Suppressor macrophage treated with lipopolysaccharide for 1 hour (primary cell): Measurements from ENCODE around the gene ZNF585A.
A peak's percentile ranks its signal among the peaks of the same experiment; 100 is the strongest.
"Not testable (repeated sequence)": the region's sequence is repeated elsewhere in the genome, so short reads cannot be mapped to it uniquely, and the experiment has no call there.

ENCODE experiments used
- DNase-seq, 3 donors: peaks; one replicate each; pipeline ENCODE4 v3.0.0-alpha.2; 2020 to 2022

The ZNF585A gene

DNA sequence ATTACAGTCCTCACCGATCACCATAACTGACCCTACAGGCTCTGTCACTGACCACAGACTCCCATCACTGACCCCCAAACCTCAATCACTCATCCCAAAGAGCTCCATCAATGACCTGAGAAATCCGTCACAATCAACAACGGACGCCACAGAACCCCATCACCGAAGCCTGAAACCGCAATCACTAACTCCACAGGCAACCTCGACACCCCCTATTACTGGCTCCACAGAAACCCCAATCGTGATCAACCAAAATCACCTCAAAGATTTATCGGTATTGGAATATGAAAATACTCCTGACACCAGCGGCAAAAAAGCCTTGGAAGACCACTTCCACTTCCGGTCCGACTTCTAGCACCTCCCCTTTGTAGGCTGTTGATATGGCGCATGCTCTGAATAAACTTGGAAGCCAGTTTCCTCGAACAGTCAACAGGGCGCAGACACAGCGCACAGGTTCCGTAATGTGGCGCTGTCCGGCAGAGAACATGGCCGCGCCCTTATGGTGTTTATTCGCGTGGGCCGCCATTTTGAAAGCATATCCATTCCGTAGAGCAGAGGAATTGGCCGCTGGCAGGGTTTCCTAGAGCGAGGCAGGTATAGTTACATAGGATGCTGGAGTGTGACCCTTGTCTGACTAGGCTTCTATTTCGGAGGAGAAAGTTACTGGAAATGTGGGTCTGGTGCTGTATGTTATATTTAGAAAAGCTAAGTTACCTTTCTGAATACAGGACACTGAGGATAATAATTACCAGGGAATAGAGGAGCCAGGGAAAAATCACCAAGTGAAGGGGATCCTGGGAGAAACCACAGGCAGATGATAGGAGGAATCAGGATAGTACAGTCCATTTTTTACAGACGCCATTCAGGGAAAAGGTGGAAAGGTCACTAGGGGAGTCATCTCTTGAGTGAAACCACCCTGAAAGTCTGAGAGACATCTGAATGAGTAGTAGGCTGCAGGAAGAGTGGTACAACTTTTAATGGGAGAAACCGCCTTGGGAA is at the start of gene ZNF585A:
ZNF585A (minus strand) TSS at position 328 of the 999 bp plus-strand sequence. CDS start 2,785 bp downstream, outside the sequence.
- peak; percentile 94 to 98 (median 98) for DNase-seq

DNA sequence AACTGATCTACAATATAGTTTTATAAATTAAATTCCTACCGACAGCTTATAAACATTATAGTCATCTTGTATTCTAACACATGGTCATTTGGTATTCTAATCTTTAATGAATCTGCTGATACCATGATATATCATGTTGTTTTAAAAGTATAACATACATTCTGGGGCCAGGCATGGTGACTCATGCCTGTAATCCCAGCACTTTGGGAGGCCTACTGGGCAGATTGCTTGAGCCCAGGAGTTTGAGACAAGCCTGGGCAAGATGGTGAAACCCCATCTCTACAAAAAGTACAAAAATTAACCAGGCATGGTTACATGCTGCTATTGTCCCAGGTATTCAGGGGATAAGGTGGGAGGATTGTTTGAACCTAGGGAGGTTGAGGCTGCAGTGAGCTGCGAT is 48.6 kb upstream of the ZNF585A start:
- no peak for DNase-seq

DNA sequence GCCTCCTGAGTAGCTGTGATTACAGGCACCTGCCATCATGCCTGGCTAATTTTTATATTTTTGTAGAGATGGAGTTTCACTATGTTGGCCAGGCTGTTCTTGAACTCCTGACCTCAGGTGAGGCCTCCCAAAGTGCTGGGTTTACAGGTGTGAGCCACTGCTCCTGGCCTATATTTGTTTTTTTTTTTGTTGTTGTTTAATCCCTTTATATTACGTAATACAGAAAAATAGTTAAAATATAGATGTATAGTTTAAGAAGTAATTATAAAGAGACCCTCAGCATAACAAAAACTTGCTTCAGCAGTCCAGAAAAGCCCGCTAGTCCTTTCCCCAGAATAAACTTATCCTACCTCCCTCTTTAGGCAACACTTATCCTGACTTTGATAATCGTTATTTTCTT is 47.9 kb upstream of the ZNF585A start:
- DNase-seq, result no peak

DNA sequence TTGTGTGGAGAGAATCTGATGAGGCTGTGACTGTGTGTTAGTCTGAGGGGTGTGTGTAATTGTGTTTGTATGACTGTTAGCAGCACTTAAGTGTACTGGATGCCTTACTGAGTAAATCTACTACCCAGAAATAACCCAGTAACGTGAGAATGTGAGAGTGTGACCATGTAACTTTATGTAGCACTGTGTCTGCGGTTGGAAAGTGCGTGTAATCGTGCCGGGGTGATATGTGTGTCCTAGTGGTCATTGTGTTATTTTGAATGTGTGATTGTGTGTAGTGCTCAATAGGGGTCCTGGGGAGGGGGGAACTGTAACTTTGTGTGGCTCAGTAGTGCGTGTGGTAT is 46.1 kb upstream of the ZNF585A start:
- DNase-seq, result peak in 1 of 3 donors; percentile 1

DNA sequence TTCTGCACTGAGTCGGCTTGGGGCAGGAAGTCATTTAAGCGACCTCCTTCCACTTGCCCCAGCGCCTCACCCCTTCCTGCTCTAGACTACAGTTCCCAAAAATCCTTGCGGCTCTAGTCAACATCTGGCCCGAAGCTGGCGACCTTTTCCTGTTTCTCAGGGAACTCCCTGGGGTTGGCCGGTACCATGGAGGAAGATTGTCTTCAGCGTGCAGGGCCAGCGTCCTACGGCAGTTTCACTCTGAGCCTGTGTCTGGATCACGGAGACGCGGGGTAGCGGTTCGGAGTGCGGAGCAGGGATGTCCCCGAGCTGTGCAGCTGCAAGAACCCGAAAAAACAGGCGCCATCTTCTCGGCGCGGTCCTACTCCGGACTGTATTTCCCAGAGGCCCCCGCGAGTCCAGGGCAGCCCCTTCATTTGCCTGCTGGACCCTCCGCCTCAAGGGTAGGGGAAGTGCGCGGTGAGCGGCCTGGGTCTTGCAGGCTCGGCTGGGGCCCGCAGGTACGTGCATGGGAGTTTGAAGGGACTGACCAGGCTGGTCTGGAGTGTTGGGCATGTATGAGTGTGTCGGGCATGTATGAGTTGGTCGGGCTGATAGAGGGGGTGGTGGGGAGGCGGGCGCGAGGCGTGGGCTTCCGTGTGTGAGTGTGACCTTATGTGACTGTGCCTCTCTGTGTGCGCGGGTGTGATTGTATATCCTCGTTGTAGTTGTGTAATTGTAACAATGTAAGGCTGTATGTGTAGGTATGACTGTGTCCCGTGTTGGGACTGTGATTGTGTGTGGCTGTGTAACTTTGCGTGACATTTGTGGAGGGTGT is 45.5 kb upstream of the ZNF585A start, which contains the start of gene ZNF383:
ZNF383 (plus strand) TSS at position 440 of the 817 bp plus-strand sequence. CDS start 12,240 bp downstream, outside the sequence.
- peak; percentile 89 to 90 (median 89) for DNase-seq

DNA sequence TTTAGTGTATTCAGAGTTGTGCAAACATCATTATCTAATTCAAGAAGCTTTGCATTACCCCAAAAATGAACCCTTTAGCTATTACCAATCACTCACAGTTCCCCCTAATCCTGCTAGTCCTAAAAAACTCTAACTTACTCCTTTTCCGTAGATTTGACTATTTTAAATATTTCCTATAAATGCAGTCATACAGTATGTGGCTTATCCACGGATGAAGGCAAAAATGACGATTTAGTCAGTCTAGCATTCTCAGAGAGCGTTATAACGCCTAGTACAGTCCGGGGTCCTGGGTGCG is 44.9 kb upstream of the ZNF585A start:
- no peak for DNase-seq

DNA sequence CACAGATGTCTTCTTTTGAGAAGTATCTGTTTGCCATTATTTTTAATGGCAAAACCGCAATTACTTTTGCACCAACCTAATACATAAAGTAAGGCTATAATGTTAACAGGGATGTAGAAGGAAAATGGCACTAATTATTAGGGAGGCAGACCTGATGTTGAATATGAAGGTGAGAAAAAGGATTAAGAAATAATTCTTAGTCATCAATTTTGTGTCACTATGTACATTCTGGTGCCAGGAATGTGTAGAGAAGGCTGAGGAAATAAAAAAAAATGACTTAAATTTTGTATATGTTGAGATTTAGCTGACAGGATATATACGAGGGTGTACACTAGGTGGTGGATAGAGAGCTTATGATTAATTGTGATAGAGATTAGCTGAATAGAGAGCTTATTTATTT is 25.3 kb upstream of the ZNF585A start:
- DNase-seq, result no peak

DNA sequence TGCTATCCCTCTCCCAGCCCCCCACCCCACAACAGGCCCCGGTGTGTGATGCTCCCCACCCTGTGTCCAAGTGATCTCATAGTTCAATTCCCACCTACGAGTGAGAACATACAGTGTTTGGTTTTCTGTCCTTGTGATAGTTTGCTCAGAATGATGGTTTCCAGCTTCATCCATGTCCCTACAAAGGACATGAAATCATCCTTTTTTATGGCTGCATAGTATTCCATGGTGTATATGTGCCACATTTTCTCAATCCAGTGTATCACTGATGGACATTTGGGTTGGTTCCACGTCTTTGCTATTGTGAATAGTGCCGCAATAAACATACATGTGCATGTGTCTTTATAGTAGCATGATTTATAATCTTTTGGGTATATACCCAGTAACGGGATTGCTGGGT is 24.6 kb upstream of the ZNF585A start:
- DNase-seq, result not testable (repeated sequence)

DNA sequence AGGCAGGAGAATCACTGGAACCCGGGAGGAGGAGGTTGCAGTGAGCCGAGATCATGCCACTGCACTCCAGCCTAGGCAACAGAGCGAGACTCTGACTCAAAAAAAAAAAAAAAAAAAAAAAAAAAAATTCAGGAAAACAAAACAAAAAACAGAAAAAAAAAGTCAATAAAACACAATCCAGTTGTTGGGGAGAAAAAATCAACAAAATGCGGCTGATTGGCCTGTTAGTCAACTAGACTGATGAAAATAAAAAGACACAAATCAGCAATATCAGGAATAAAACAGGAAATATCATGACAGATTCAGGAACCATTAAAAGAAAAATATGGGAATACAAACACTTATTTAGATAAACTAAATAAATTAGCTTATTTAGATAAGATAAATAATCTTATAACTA is 22.8 kb upstream of the ZNF585A start:
- not testable (repeated sequence) for DNase-seq

DNA sequence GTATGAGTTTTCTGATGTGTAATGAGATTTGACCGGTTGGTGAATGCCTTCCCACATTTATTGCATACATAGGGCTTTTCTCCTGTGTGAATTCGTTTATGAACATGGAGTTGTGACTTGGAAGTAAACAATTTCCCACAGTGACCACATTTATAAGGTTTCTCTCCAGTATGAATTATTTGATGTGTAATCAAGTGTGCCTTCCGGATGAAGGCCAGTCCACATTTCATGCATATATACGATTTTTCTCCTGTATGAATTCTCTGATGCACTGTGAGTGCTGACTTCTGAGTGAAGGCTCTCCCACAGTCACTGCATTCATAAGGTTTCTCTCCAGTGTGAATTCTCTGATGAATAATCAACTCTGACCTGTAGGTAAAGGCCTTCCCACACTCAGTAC is 13.6 kb upstream of the ZNF585A start:
- not testable (repeated sequence) for DNase-seq

DNA sequence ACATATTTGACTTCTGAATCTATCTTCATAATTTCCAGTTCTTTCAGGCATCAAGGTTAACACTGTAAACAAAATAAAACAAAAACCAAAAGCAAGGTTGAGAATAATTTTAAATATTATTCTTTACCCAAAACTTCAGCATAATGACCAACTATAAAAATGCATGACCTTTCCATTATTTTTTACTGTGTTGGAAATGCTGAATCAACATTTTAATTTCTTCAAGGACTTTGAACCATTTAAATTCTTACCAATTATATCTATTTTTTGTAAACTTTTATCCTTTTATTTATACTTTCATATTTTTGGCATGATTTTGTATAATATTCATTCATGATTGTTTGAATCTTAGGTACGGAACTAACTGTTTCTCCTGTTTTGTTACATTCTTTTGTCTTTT is 6.9 kb downstream of the ZNF585A start:
- DNase-seq, result no peak

DNA sequence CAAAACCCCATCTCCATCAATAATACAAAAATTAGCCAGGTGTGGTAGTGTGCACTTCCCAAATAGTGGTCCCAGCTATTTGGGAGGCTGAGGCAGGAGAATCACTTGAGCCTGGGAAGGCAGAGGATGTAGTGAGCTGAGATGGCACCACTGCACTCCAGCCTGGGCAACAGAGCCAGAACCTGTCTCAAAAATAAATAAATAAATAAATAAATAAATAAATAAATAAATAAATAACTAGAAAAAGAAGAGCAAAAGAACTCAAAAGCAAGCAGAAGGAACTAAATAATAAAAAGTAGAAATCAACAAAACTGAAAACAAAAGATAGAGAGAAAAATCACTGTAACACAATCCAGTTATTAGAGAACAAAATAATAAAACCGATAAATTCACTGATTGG is 12.3 kb downstream of the ZNF585A start:
- DNase-seq, result no peak

DNA sequence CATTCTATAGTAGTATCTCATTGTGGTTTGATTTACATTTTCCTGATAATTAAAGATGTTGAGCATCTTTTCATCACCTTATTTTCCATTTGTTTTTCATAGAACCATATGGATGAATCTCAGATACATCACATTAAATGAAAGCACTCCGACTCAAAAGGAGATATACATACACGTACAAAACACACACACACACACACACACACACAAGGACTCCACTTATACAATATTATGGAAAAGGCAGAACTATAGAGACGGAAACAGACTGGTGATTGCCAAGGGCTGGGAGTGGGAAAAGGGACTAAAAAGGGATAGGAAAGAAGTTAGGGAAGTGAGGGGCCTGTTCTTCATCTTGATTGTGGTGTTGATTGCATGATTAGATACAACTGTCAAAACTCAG is 24.3 kb downstream of the ZNF585A start:
- DNase-seq, result no peak

DNA sequence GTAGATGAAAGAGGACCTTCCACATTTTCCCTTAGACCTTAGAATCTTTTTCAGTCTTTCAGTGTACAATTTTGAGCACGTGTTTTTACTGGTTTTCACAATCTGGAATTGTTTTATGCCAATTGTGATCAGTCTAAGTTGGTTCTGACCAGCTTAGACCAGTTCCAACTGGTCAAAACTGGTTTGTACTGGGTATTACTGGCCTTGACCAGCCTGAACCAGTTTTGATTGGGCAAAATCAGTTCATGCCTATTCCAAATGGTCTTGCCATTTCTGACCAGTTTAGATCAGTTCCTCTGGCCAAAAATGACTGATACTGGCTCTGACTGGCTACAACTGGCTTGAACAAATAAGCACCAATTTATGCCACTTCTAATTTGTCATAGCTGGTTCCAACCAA is 36.4 kb downstream of the ZNF585A start:
- DNase-seq, result no peak

DNA sequence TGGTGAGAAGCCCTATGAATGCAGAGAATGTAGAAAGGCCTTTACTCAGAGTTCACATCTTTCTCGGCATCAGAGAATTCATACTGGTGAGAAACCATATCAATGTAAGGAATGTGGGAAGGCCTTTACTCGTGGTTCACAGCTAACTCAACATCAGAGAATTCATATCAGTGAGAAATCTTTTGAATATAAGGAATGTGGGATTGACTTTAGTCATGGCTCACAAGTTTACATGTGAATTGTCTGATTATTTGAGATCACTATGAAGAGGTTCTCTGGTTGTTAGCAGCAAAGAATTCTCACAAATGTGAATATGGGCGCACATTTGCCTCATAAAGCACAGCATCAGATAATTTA is 43.7 kb downstream of the ZNF585A start:
- DNase-seq, result no peak

DNA sequence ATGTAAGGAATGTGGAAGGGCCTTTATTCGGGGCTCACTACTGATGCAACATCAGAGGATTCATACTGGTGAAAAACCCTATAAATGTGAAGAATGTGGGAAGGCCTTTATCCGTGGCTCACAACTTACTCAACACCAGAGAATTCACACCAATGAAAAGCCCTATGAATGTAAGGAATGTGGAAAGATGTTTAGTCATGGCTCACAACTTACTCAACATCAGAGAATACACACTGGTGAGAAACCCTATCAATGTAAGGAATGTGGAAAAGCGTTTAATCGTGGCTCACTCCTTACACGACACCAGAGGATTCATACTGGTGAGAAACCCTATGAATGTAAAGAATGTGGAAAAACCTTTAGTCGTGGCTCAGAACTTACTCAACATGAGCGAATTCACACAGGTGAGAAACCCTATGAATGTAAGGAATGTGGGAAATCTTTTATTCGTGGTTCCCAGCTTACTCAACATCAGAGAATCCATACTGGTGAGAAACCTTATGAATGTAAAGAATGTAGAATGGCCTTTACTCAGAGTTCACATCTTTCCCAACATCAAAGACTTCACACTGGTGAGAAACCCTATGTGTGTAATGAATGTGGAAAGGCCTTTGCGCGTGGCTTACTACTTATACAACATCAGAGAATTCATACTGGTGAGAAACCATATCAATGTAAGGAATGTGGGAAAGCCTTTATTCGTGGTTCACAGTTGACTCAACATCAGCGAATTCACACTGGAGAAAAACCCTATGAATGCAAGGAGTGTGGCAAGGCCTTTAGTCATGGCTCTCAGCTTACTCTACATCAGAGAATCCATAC is 44.3 kb downstream of the ZNF585A start:
- peak in 1 of 3 donors; percentile 0 for DNase-seq

DNA sequence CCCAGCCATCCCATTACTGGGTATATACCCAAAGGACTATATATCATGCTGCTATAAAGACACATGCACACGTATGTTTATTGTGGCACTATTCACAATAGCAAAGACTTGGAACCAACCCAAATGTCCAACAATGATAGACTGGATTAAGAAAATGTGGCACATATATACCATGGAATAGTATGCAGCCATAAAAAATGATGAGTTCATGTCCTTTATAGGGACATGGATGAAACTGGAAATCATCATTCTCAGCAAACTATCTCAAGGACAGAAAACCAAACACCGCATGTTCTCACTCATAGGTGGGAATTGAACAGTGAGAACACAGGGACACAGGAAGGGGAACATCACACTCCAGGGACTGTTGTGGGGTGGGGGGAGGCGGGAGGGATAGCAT is 50.4 kb downstream of the ZNF585A start:
- not testable (repeated sequence) for DNase-seq

DNA sequence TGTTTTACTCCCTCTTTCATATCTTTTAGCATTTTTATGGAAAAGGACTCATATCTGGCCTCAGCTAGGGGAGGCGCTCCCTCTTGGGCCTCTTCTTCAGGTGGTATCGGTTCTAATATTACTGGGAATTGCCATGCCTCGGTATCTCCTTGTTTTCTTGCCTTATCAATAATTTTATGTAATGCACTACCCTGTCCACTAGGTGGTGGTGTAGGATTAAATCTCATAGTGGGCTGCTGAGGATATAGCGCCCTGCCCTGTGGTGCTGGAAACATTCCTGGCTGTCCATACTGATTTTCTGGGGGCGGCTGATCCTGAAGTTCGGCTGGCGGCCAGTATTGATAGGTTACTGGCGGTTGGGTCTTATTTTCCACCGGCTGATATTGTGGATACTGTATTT is 58.5 kb downstream of the ZNF585A start:
- DNase-seq, result no peak

DNA sequence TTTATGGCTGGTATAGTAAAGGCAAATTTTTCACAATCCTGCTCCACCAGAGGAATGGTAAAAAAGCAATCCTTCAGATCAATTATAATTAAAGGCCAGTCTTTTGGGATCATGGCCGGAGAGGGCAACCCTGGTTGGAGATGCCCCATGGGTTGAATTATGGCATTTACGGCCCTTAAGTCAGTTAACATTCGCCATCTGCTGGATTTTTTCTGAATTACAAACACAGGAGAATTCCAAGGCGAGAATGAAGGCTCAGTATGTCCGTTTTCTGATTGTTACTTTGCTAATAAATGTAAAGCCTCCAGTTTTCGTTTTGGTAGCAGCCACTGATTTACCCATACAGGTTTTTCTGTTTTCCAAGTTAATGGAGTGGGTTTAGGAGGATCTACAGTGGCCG is 60.7 kb downstream of the ZNF585A start:
- DNase-seq, result peak in 2 of 3 donors; percentile 1

DNA sequence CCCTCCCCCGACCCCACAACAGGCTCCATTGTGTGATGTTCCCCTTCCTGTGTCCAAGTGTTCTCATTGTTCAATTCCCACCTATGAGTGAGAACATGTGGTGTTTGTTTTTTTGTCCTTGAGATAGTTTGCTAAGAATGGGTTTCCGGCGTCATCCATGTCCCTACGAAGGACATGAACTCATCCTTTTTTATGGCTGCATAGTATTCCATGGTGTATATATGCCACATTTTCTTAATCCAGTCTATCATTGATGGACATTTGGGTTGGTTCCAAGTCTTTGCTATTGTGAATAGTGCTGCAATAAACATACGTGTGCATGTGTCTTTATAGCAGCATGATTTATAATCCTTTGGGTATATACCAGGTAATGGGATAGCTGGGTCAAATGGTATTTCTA is 68.4 kb downstream of the ZNF585A start:
- DNase-seq, result not testable (repeated sequence)

DNA sequence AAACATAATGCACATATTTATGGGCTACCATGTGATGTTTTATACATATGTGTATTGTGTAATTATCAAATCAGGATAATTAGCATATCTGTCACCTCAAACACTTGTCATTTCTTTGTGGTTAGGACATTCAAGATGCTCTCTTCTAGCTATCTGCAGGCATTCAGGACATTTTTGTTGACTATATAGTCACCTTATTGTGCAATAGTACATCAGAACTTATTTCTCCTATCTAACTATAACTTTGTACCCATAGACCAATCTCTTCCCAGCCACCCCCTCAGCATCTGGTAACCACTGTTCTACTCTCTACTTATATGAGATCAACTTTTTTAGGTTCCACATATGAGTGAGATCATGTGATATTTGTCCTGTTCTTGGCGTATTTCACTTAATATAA is 73.9 kb downstream of the ZNF585A start:
- DNase-seq, result no peak

DNA sequence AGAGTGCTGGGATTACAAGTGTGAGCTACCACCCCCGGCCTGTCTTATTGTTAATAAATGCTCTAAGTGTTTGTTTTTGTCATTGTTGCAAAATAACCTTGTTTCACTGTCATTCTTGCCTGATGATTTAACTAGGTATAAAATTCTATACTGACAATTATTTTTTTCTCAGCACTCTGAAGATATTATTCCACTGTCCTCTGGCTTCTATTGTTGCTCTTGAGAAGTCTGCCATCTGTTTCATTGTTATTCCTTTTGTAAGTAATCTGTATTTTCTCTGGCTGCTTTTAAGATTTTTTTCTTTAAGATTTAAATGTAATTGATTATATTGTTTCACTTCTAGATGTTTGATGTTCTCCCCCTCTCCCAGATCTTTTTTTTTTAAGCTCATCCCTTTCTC is 76.6 kb downstream of the ZNF585A start:
- no peak for DNase-seq
